ENCODE measurements around the gene TAL2.

DNA sequence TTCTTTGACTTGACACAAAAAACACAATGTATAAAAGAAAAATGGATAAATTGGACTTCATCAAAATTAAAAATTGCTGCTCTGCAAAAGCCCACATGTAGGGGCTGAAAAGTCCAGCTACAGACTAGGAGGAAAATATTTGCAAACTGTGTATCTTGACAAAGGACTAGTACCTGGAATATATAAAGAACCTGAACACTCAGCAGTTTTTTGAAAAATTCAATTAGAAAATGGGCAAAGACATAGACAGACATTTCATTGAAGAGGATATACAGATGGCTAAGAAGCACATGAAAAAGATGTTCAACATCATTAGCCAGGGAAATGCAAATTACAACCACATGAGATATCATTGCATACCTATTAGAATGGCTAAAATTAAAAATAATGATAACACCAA, 18.5 kb upstream of the TAL2 start:
- TF ChIP-seq YY1 (IDR thresholded peaks at IDR 0.05; ENCODE audit: low read depth) (no peak), CEBPB (IDR thresholded peaks at IDR 0.05) (no peak), EP300 (IDR thresholded peaks at IDR 0.05; ENCODE audit: borderline replicate concordance) (no peak), NFIC (IDR thresholded peaks at IDR 0.05) (no peak), TAF1 (IDR thresholded peaks at IDR 0.05; ENCODE audit: low read depth) (no peak), ZBTB7A (IDR thresholded peaks at IDR 0.05; ENCODE audit: low read depth) (no peak), MAX (IDR thresholded peaks at IDR 0.05) (no peak), FOXM1 (IDR thresholded peaks at IDR 0.05; ENCODE audit: borderline replicate concordance, low read depth) (no peak), RAD21 (IDR thresholded peaks at IDR 0.05; ENCODE audit: low read depth) (no peak), EGR1 (IDR thresholded peaks at IDR 0.05) (no peak)
- TF ChIP-seq, protein P1, sequence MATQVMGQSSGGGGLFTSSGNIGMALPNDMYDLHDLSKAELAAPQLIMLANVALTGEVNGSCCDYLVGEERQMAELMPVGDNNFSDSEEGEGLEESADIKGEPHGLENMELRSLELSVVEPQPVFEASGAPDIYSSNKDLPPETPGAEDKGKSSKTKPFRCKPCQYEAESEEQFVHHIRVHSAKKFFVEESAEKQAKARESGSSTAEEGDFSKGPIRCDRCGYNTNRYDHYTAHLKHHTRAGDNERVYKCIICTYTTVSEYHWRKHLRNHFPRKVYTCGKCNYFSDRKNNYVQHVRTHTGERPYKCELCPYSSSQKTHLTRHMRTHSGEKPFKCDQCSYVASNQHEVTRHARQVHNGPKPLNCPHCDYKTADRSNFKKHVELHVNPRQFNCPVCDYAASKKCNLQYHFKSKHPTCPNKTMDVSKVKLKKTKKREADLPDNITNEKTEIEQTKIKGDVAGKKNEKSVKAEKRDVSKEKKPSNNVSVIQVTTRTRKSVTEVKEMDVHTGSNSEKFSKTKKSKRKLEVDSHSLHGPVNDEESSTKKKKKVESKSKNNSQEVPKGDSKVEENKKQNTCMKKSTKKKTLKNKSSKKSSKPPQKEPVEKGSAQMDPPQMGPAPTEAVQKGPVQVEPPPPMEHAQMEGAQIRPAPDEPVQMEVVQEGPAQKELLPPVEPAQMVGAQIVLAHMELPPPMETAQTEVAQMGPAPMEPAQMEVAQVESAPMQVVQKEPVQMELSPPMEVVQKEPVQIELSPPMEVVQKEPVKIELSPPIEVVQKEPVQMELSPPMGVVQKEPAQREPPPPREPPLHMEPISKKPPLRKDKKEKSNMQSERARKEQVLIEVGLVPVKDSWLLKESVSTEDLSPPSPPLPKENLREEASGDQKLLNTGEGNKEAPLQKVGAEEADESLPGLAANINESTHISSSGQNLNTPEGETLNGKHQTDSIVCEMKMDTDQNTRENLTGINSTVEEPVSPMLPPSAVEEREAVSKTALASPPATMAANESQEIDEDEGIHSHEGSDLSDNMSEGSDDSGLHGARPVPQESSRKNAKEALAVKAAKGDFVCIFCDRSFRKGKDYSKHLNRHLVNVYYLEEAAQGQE (IDR thresholded peaks at IDR 0.05; ENCODE audit: low read depth), result no peak
- TF ChIP-seq, protein P2, sequence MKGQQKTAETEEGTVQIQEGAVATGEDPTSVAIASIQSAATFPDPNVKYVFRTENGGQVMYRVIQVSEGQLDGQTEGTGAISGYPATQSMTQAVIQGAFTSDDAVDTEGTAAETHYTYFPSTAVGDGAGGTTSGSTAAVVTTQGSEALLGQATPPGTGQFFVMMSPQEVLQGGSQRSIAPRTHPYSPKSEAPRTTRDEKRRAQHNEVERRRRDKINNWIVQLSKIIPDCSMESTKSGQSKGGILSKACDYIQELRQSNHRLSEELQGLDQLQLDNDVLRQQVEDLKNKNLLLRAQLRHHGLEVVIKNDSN (IDR thresholded peaks at IDR 0.05), result no peak

Data from Ishikawa (cell line).